Endothelial cell of umbilical vein (primary cell): Measurements from ENCODE around the gene NUP58. TPM values are rescaled to one million over a fixed set of nuclear protein-coding genes. Genes with fewer than 3 reads are reported as not detected.

Source experiments
- BruUV-seq: library from RNA; stranded (reverse); fragments of 400-500 nt; replicated peaks from 2 replicates; lab custom pipeline; 2021; lab: Mats Ljungman, UMichigan
- CTCF ChIA-PET: fragments of 300-600, 350-600 bp; sonication (Branson Sonifier 250); formaldehyde crosslinking; loops from one replicate; lab custom pipeline; 2021; ENCODE audit warnings: antibody characterized with exemption, inconsistent platforms; lab: Charles Lee
- POLR2A ChIA-PET: fragments of 300-600, 350-600 bp; sonication (Branson Sonifier 250); formaldehyde crosslinking; loops from one replicate; lab custom pipeline; 2021; ENCODE audit warnings: antibody characterized with exemption, inconsistent platforms; lab: Charles Lee
- DNase-seq: peaks from one replicate; pipeline ENCODE4 v3.0.0-alpha.2; 2011; ENCODE audit warnings: low read depth, low spot score
- FAIRE-seq: peaks from 2 replicates; lab custom pipeline; 2011; peaks lifted over from hg19 to GRCh38; lab: Jason Lieb, UNC
- H2AFZ ChIP-seq: 2 replicates; pipeline ENCODE4 v1.6.0; 2012; ENCODE audit warnings: low read depth, low read length, control low read depth, inconsistent platforms
- H3K27ac ChIP-seq: 2 replicates; pipeline ENCODE4 v1.5.1; 2011; ENCODE audit warnings: low read depth, mild to moderate bottlenecking, control low read depth, low read length, moderate library complexity; ENCODE audit not compliant: insufficient read depth
- H3K27me3 ChIP-seq, 2 experiments: 2 replicates each; pipeline versions ENCODE4 v1.6.0 to v1.6.1; 2011; ENCODE audit warnings: low read length in 2 of 2, mixed read lengths in 1 of 2; ENCODE audit not compliant: control insufficient read depth in 2 of 2, insufficient read depth in 2 of 2
- H3K36me3 ChIP-seq, 2 experiments: 2 replicates in 1 of 2; 3 replicates in 1 of 2; pipeline ENCODE4 v1.5.1; 2011; ENCODE audit warnings: low read length in 2 of 2, mild to moderate bottlenecking in 1 of 2, moderate library complexity in 1 of 2; ENCODE audit not compliant: control insufficient read depth in 2 of 2, insufficient read depth in 2 of 2; ENCODE audit errors: extremely low read depth in 1 of 2
- H3K4me1 ChIP-seq: 3 replicates; pipeline ENCODE4 v1.5.1; 2011; ENCODE audit warnings: mild to moderate bottlenecking, low read length; ENCODE audit not compliant: control insufficient read depth, insufficient read depth; ENCODE audit errors: extremely low read depth
- H3K4me2 ChIP-seq: 2 replicates; pipeline ENCODE4 v1.6.1; 2011; ENCODE audit warnings: low read length, control low read depth, mixed read lengths; ENCODE audit not compliant: insufficient read depth
- H3K4me3 ChIP-seq, 3 experiments: fragments of 200-600 bp in 1 of 3; sonication (generic), shearing (Covaris generic) in 1 of 3; replicated peaks in 1 of 3; 2 replicates each; pipeline ENCODE4 v1.5.1; 2011 to 2016; ENCODE audit warnings: control low read depth in 3 of 3, low read length in 3 of 3, mild to moderate bottlenecking in 2 of 3, inconsistent platforms in 1 of 3, low read depth in 1 of 3, moderate library complexity in 1 of 3; ENCODE audit not compliant: insufficient read depth in 1 of 3
- H3K79me2 ChIP-seq: 2 replicates; pipeline ENCODE4 v1.6.0; 2012; ENCODE audit warnings: low read length, inconsistent platforms; ENCODE audit not compliant: control insufficient read depth, insufficient read depth
- H3K9ac ChIP-seq: replicated peaks from 2 replicates; pipeline ENCODE3; 2011; ENCODE audit warnings: low read length, control low read depth; ENCODE audit not compliant: insufficient read depth; ENCODE audit errors: extremely low read depth
- H3K9me1 ChIP-seq: replicated peaks from 3 replicates; pipeline ENCODE4 v1.6.0; 2011; ENCODE audit warnings: mild to moderate bottlenecking, low read length; ENCODE audit not compliant: control insufficient read depth, insufficient read depth; ENCODE audit errors: extremely low read depth
- H3K9me3 ChIP-seq: replicated peaks from 2 replicates; pipeline ENCODE4 v1.5.1; 2012; ENCODE audit warnings: low read length, inconsistent platforms; ENCODE audit not compliant: control insufficient read depth, insufficient read depth
- H4K20me1 ChIP-seq: replicated peaks from 2 replicates; pipeline ENCODE3; 2011; ENCODE audit warnings: mild to moderate bottlenecking, low read length; ENCODE audit not compliant: control insufficient read depth, insufficient read depth; ENCODE audit errors: extremely low read depth
- CTCF ChIP-seq, 2 donors: IDR thresholded peaks; 1 replicate in 1 of 2; 2 replicates in 1 of 2; pipeline ENCODE4 v1.5.1; 2011; ENCODE audit warnings: low read length in 2 of 2, mild to moderate bottlenecking in 2 of 2, moderate library complexity in 2 of 2, control low read depth in 1 of 2, inconsistent platforms in 1 of 2, low read depth in 1 of 2; ENCODE audit not compliant: insufficient read depth in 1 of 2; ENCODE audit errors: extremely low read depth in 1 of 2
- EZH2 ChIP-seq: IDR thresholded peaks from 2 replicates; pipeline ENCODE4 v1.6.1; 2012; ENCODE audit warnings: borderline replicate concordance, low read depth, mild to moderate bottlenecking, moderate library complexity, low read length, inconsistent platforms; ENCODE audit not compliant: severe bottlenecking
- GATA2 ChIP-seq: IDR thresholded peaks from 2 replicates; pipeline ENCODE4 v1.7.0; 2011; ENCODE audit warnings: low read depth, mild to moderate bottlenecking, moderate library complexity, mixed read lengths, low read length; ENCODE audit not compliant: insufficient read length, insufficient read depth
- MAX ChIP-seq: IDR thresholded peaks from 2 replicates; pipeline ENCODE4 v1.6.1; 2011; ENCODE audit not compliant: insufficient read depth, insufficient read length
- MYC ChIP-seq: IDR thresholded peaks from one replicate; pipeline ENCODE4 v1.6.1; 2011; ENCODE audit warnings: mild to moderate bottlenecking, low read depth, low read length
- POLR2A ChIP-seq: IDR thresholded peaks from 2 replicates; pipeline ENCODE4 v1.6.1; 2012; ENCODE audit warnings: low read depth, mild to moderate bottlenecking, control low read depth, low read length
- POLR2AphosphoS5 ChIP-seq: IDR thresholded peaks from 2 replicates; pipeline ENCODE4 v1.6.1; 2012; ENCODE audit warnings: low read depth, mild to moderate bottlenecking, control low read depth, low read length, moderate library complexity; ENCODE audit not compliant: insufficient read depth
- dilution Hi-C: fragments of 300-500 bp; cut with MboI; formaldehyde crosslinking; loops from one replicate; pipeline ENCODE4 v1.15.0; 2019; ENCODE audit warnings: low sequenced_read_pairs; ENCODE audit not compliant: extremely low pct_ligation_motif_present
- intact Hi-C: fragments of 100-400 bp; cut with micrococcal nuclease; formaldehyde crosslinking; loops from one replicate; pipeline ENCODE4 v1.10.0; 2022
- polyA plus RNA-seq, 4 experiments: library from polyadenylated mRNA; depleted of rRNA in 3 of 4; stranded (reverse) in 3 of 4; unstranded in 1 of 4; fragments of >200 nt; gene quantifications; 2 replicates each; pipeline versions ENCODE4 v1.2.1 to v1.2.3, GENCODE V29; 2011 to 2012; ENCODE audit warnings: missing spikeins in 1 of 4
- total RNA-seq: library from RNA; stranded (reverse); gene quantifications from 2 replicates; pipeline ENCODE4 v1.2.3, GENCODE V29; 2021

Gene NUP58
- total and polyA plus RNA-seq, 2 donors (not counting 3 experiments of a cell fraction or from before 2014, with no cell fraction given): 28.5 to 49.6 TPM

GRCh38 chr13:25371158-25371874, 69.9 kb downstream of the NUP58 start:
- no peaks in the 10 kb centered on the region for H3K9me1 ChIP-seq
- H2AFZ ChIP-seq: no peak overlapping the region
- DNase-seq: no peak
- peaks cover 51 to 53% of the 10 kb centered on the region in 2 experiments for H3K27me3 ChIP-seq
- H3K9me3 ChIP-seq: no peaks in the 10 kb centered on the region
- no peaks in the 10 kb centered on the region for H3K79me2 ChIP-seq
- peaks cover 3% of the 10 kb centered on the region for H3K4me1 ChIP-seq
- intact Hi-C loops (no loop called here), dilution Hi-C loops (no loop called here)
- no peak overlapping the region for H3K4me2 ChIP-seq
- ChIA-PET POLR2A (no interaction called here), CTCF (interaction anchor here (0.6 kb wide), 1 partner anchor 1939 kb away, joined by 3 read pairs; no protein-coding TSS in a partner anchor)
- no peak for FAIRE-seq
- no peak overlapping the region for H3K4me3 ChIP-seq
- no peaks in the 10 kb centered on the region for H3K36me3 ChIP-seq
- TF ChIP-seq MYC (no peak), GATA2 (no peak), POLR2AphosphoS5 (no peak), CTCF (IDR thresholded peaks at IDR 0.05; ENCODE audit: extremely low read depth in 1 of 2, insufficient read depth in 1 of 2, low read depth in 1 of 2, low read length in 2 of 2) (no peak), POLR2A (no peak), MAX (no peak), EZH2 (no peak)
- no peaks in the 10 kb centered on the region for H4K20me1 ChIP-seq
- no peak overlapping the region for H3K27ac ChIP-seq
- H3K9ac ChIP-seq: no peak overlapping the region
- BruUV-seq: no TSS peak
